HepG2 (cell line): ENCODE data around the gene SLC2A8. TPM values are rescaled to one million over a fixed set of nuclear protein-coding genes. Genes with fewer than 3 reads are reported as not detected.

Experiments
- E2F5 ChIP-seq: sonication (generic); formaldehyde crosslinking; conservative IDR thresholded peaks from 2 replicates; pipeline ENCODE4 v1.4.0; 2020; ENCODE audit warnings: missing genetic modification reagents
- EEA1 ChIP-seq: sonication (generic); formaldehyde crosslinking; IDR thresholded peaks from 2 replicates; pipeline ENCODE4 v1.5.1; 2020; ENCODE audit warnings: mild to moderate bottlenecking, missing genetic modification reagents, borderline replicate concordance
- FOXK1 ChIP-seq: sonication (generic); formaldehyde crosslinking; IDR thresholded peaks from 2 replicates; pipeline ENCODE4 v1.4.0; 2020; ENCODE audit warnings: low read depth, missing genetic modification reagents, borderline replicate concordance
- JUNB ChIP-seq: sonication (generic); formaldehyde crosslinking; IDR thresholded peaks from 2 replicates; pipeline ENCODE4 v1.8.0; 2022; ENCODE audit warnings: missing genetic modification reagents, mild to moderate bottlenecking, borderline replicate concordance
- KDM5A ChIP-seq: fragments of 200-600 bp; sonication (generic); IDR thresholded peaks from 2 replicates; pipeline ENCODE4 v1.7.0; 2018; ENCODE audit warnings: antibody characterized with exemption, mild to moderate bottlenecking, low read length, borderline replicate concordance
- MED1 ChIP-seq: sonication (generic); formaldehyde crosslinking; IDR thresholded peaks from 2 replicates; pipeline ENCODE4 v1.4.0; 2020; ENCODE audit warnings: missing genetic modification reagents
- NPAS2 ChIP-seq: sonication (generic); formaldehyde crosslinking; IDR thresholded peaks from 2 replicates; pipeline ENCODE4 v1.8.0; 2022; ENCODE audit warnings: mild to moderate bottlenecking, missing genetic modification reagents, borderline replicate concordance
- NR1H2 ChIP-seq: sonication (generic); formaldehyde crosslinking; IDR thresholded peaks from 2 replicates; pipeline ENCODE4 v1.8.1; 2022; ENCODE audit warnings: low read depth, missing genetic modification reagents, borderline replicate concordance
- PBX2 ChIP-seq: IDR thresholded peaks from 2 replicates; pipeline ENCODE4 v1.6.1; 2016; ENCODE audit warnings: control low read depth
- PREB ChIP-seq: sonication (generic); formaldehyde crosslinking; IDR thresholded peaks from 2 replicates; pipeline ENCODE4 v1.4.0; 2020; ENCODE audit warnings: missing genetic modification reagents
- RARG ChIP-seq: sonication (generic); formaldehyde crosslinking; IDR thresholded peaks from 2 replicates; pipeline ENCODE4 v1.4.0; 2020; ENCODE audit warnings: low read depth, mild to moderate bottlenecking, missing genetic modification reagents
- RCOR2 ChIP-seq: IDR thresholded peaks from 2 replicates; pipeline ENCODE4 v1.6.1; 2016; ENCODE audit warnings: missing biosample characterization, missing genetic modification reagents
- RFX3 ChIP-seq: IDR thresholded peaks from 2 replicates; pipeline ENCODE4 v1.6.1; 2016; ENCODE audit warnings: missing biosample characterization, missing genetic modification reagents
- RORA ChIP-seq: sonication (generic); formaldehyde crosslinking; IDR thresholded peaks from 2 replicates; pipeline ENCODE4 v1.5.0; 2020; ENCODE audit warnings: mild to moderate bottlenecking, missing genetic modification reagents, moderate library complexity
- RXRA ChIP-seq: sonication (generic); formaldehyde crosslinking; IDR thresholded peaks from 2 replicates; pipeline ENCODE4 v1.5.1; 2020; ENCODE audit warnings: missing genetic modification reagents
- TAF1 ChIP-seq: sonication (generic); formaldehyde crosslinking; IDR thresholded peaks from 2 replicates; pipeline ENCODE4 v1.4.0; 2020; ENCODE audit warnings: missing genetic modification reagents
- TBX3 ChIP-seq: fragments of 450-650 bp; IDR thresholded peaks from 2 replicates; pipeline ENCODE4 v1.6.1; 2017; ENCODE audit warnings: antibody characterized with exemption, mild to moderate bottlenecking, inconsistent platforms, borderline replicate concordance
- U2AF2 ChIP-seq: fragments of 200-400 bp; formaldehyde crosslinking; IDR thresholded peaks from 2 replicates; pipeline ENCODE4 v1.6.1; 2017; ENCODE audit warnings: low read depth, mild to moderate bottlenecking, low read length
- ZKSCAN8 ChIP-seq: IDR thresholded peaks from 2 replicates; pipeline ENCODE4 v1.6.1; 2016; ENCODE audit warnings: borderline replicate concordance, missing genetic modification reagents, missing compliant biosample characterization
- ZNF136 ChIP-seq: sonication (generic); formaldehyde crosslinking; IDR thresholded peaks from 2 replicates; pipeline ENCODE4 v1.8.1; 2022; ENCODE audit warnings: low read depth, mild to moderate bottlenecking, moderate library complexity, missing genetic modification reagents
- ZNF235 ChIP-seq: sonication (generic); formaldehyde crosslinking; IDR thresholded peaks from 2 replicates; pipeline ENCODE4 v1.8.1; 2023; ENCODE audit warnings: mild to moderate bottlenecking, missing genetic modification reagents, borderline replicate concordance
- ZNF333 ChIP-seq: sonication (generic); formaldehyde crosslinking; IDR thresholded peaks from 2 replicates; pipeline ENCODE4 v1.4.0; 2020; ENCODE audit warnings: mild to moderate bottlenecking, missing genetic modification reagents, borderline replicate concordance
- ZNF891 ChIP-seq: sonication (generic); formaldehyde crosslinking; IDR thresholded peaks from 2 replicates; pipeline ENCODE4 v1.5.0; 2020; ENCODE audit warnings: mild to moderate bottlenecking, missing genetic modification reagents
- polyA plus RNA-seq, 8 experiments: library from polyadenylated mRNA; depleted of rRNA in 3 of 8; stranded (reverse) in 7 of 8; unstranded in 1 of 8; fragments of >200 nt; fragmentation: Illumina TruSeq in 4 of 8; extraction: Trizol in 4 of 8; gene quantifications; 2 replicates each; pipeline versions ENCODE4 v1.2.1 to v1.2.3, GENCODE V29; 2011 to 2016; ENCODE audit warnings: low read depth in 4 of 8, missing spikeins in 1 of 8, mixed read lengths in 1 of 8; ENCODE audit not compliant: insufficient read depth in 1 of 8
- total RNA-seq, 5 experiments: library from RNA; depleted of rRNA; stranded (reverse); fragments of >200 nt; fragmentation: Illumina TruSeq; extraction: Trizol; gene quantifications; 2 replicates each; pipeline ENCODE4 v1.2.3, GENCODE V29; 2016; ENCODE audit warnings: low read depth in 1 of 5
- TF ChIP-seq, protein P1 (sequence below): sonication (generic); formaldehyde crosslinking; IDR thresholded peaks from 2 replicates; pipeline ENCODE4 v1.8.1; 2022; ENCODE audit warnings: mild to moderate bottlenecking, missing genetic modification reagents
- TF ChIP-seq, protein P2 (sequence below): sonication (generic); formaldehyde crosslinking; IDR thresholded peaks from 2 replicates; pipeline ENCODE4 v1.8.1; 2023; ENCODE audit warnings: mild to moderate bottlenecking, inconsistent platforms, moderate library complexity, missing genetic modification reagents, borderline replicate concordance

The SLC2A8 gene
- total and polyA plus RNA-seq, 2 of the 13 experiments (the other 11 are each of a cell fraction or from before 2014, with no cell fraction given): 22.6 to 48.6 TPM

DNA sequence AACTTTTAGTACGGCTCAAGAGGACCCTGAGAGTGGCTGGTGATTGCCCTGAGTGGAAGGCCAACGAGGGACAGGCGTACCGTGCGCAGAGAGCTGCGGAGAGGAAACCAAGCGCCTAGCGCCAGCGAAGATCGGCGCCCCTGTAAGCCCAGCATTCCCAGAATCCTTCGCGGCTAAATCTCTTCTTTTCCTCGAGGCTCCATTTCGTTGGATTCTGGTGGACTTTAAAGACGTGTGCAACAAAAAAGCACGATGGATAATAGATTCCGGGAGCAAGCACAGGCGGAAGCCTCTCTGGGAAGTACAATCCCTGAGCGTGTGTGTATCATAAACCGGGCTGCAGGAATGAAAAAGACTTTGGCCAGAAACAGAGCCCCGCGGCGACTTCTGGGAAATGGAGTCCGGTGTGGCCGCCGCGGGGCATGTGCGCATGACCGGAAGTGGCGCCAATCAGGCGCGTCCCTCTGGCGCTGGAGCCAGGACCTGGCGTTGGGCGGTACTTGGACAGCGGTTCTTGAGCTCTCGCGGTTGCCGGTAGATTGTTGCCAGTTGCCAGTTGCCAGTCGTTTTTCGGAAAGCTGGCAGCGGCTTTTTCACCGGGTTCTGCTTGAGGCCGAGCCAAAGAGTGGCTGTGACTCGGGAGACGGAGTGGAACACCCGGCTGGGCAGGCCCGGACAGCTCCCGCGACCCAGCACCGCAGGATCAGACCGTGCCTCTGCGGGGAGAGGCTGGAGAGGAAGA is 27.1 kb downstream of the SLC2A8 start, which contains the start of gene ZNF79 (continued):
- TF ChIP-seq E2F5 (no peak), ZNF891 (CRISPR knock-in tag) (no peak), ZNF136 (CRISPR knock-in tag) (no peak), ZKSCAN8 (CRISPR knock-in tag) (peak; percentile 51; the same call in 1 of the 2 replicates), ZNF235 (CRISPR knock-in tag) (no peak), TAF1 (peak; percentile 79), PREB (no peak), EEA1 (CRISPR knock-in tag) (no peak; the same call in 1 of the 2 replicates), JUNB (no peak), NPAS2 (no peak), PBX2 (no peak), RORA (CRISPR knock-in tag) (no peak), FOXK1 (peak; percentile 62; the same call in 1 of the 2 replicates), TBX3 (no peak), U2AF2 (0 out of 2 replicates have a peak, but pooled peaks have one; percentile 44), KDM5A (peak; percentile 88), MED1 (CRISPR knock-in tag) (no peak; the same call in 1 of the 2 replicates), RARG (CRISPR knock-in tag) (no peak), RXRA (CRISPR knock-in tag) (peak; percentile 50; the same call in 1 of the 2 replicates), RCOR2 (CRISPR knock-in tag) (no peak; the same call in 1 of the 2 replicates), NR1H2 (CRISPR knock-in tag) (no peak), RFX3 (CRISPR knock-in tag) (no peak), ZNF333 (CRISPR knock-in tag) (no peak; the same call in 1 of the 2 replicates)
- TF ChIP-seq, protein P1, sequence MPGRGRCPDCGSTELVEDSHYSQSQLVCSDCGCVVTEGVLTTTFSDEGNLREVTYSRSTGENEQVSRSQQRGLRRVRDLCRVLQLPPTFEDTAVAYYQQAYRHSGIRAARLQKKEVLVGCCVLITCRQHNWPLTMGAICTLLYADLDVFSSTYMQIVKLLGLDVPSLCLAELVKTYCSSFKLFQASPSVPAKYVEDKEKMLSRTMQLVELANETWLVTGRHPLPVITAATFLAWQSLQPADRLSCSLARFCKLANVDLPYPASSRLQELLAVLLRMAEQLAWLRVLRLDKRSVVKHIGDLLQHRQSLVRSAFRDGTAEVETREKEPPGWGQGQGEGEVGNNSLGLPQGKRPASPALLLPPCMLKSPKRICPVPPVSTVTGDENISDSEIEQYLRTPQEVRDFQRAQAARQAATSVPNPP (CRISPR knock-in tag): no peak
- TF ChIP-seq, protein P2, sequence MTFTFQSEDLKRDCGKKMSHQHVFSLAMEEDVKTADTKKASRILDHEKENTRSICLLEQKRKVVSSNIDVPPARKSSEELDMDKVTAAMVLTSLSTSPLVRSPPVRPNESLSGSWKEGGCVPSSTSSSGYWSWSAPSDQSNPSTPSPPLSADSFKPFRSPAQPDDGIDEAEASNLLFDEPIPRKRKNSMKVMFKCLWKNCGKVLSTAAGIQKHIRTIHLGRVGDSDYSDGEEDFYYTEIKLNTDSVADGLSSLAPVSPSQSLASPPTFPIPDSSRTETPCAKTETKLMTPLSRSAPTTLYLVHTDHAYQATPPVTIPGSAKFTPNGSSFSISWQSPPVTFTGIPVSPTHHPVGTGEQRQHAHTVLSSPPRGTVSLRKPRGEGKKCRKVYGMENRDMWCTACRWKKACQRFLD: no peak; the same call in 1 of the 2 replicates
